Left ventricle myocardium inferior (tissue), 1 donor: ENCODE results near the gene DIAPH2. TPM values are rescaled to one million over a fixed set of nuclear protein-coding genes. Genes with fewer than 3 reads are reported as not detected.

ENCODE experiments used
- DNase-seq: peaks from one replicate; pipeline ENCODE4 v3.0.0-alpha.2; 2020
- H3K27ac ChIP-seq: fragments of 200-600 bp; replicated peaks from 2 replicates; pipeline ENCODE4 v1.8.0; 2021
- H3K27me3 ChIP-seq: fragments of 200-600 bp; 2 replicates; pipeline ENCODE4 v1.8.0; 2021; ENCODE audit warnings: low read depth
- H3K36me3 ChIP-seq: fragments of 200-600 bp; 2 replicates; pipeline ENCODE4 v1.8.0; 2021
- H3K4me1 ChIP-seq: fragments of 200-600 bp; 2 replicates; pipeline ENCODE4 v1.8.0; 2021
- H3K4me3 ChIP-seq: fragments of 200-600 bp; 2 replicates; pipeline ENCODE4 v1.8.0; 2021; ENCODE audit warnings: mild to moderate bottlenecking, moderate library complexity
- H3K9me3 ChIP-seq: fragments of 200-600 bp; replicated peaks from 2 replicates; pipeline ENCODE4 v1.8.0; 2021
- intact Hi-C: fragments of 100-400 bp; cut with micrococcal nuclease; formaldehyde crosslinking; loops from one replicate; pipeline ENCODE4 v1.11.0; 2022
- total RNA-seq: library from RNA; stranded (reverse); fragmentation: NEBNext Ultra II Directional; extraction: Animal tissue kit (Norgen Biotek cat#: 25700); gene quantifications from one replicate; pipeline ENCODE4 v1.2.1, GENCODE V29; 2021
- TF ChIP-seq, protein P1 (sequence below): fragments of 200-600 bp; IDR thresholded peaks from 2 replicates; pipeline ENCODE4 v1.8.0; 2021; ENCODE audit warnings: antibody characterized with exemption, mild to moderate bottlenecking, borderline replicate concordance
- donor health status: DM: no; HTN: yes; CAD: no; lungs with severe emphysema.

DIAPH2 gene
- total RNA-seq, 1 donor from 2014 or later = 9.3 TPM

GRCh38 chrX:97431281-97431680 is 746.6 kb downstream of the DIAPH2 start:
- Histone ChIP-seq H3K4me3 (no peak overlapping the region), H3K4me1 (no peaks in the 10 kb centered on the region), H3K36me3 (no peaks in the 10 kb centered on the region), H3K9me3 (no peaks in the 10 kb centered on the region), H3K27me3 (no peaks in the 10 kb centered on the region), H3K27ac (no peak overlapping the region)
- intact Hi-C loops = no loop called here
- DNase-seq = no peak
- TF ChIP-seq, protein P1, sequence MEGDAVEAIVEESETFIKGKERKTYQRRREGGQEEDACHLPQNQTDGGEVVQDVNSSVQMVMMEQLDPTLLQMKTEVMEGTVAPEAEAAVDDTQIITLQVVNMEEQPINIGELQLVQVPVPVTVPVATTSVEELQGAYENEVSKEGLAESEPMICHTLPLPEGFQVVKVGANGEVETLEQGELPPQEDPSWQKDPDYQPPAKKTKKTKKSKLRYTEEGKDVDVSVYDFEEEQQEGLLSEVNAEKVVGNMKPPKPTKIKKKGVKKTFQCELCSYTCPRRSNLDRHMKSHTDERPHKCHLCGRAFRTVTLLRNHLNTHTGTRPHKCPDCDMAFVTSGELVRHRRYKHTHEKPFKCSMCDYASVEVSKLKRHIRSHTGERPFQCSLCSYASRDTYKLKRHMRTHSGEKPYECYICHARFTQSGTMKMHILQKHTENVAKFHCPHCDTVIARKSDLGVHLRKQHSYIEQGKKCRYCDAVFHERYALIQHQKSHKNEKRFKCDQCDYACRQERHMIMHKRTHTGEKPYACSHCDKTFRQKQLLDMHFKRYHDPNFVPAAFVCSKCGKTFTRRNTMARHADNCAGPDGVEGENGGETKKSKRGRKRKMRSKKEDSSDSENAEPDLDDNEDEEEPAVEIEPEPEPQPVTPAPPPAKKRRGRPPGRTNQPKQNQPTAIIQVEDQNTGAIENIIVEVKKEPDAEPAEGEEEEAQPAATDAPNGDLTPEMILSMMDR = no peak

GRCh38 chrX:97446298-97446882 is 761.7 kb downstream of the DIAPH2 start:
- H3K27ac ChIP-seq = no peak overlapping the region
- TF ChIP-seq, protein P1 = no peak
- no peaks in the 10 kb centered on the region for H3K4me1 ChIP-seq
- H3K4me3 ChIP-seq = no peak overlapping the region
- H3K36me3 ChIP-seq = no peaks in the 10 kb centered on the region
- no peak for DNase-seq
- intact Hi-C loops = no loop called here
- H3K27me3 ChIP-seq = no peaks in the 10 kb centered on the region
- H3K9me3 ChIP-seq = no peaks in the 10 kb centered on the region

- TF ChIP-seq, protein P1 = no peak
- intact Hi-C loops = no loop called here
- Histone ChIP-seq H3K4me3 (no peak overlapping the region), H3K36me3 (no peaks in the 10 kb centered on the region), H3K27ac (no peak overlapping the region), H3K27me3 (no peaks in the 10 kb centered on the region), H3K4me1 (no peaks in the 10 kb centered on the region), H3K9me3 (no peaks in the 10 kb centered on the region)
- no peak for DNase-seq
These were observed 762.7 kb downstream of the DIAPH2 start for GRCh38 chrX:97447306-97447705.

DNA sequence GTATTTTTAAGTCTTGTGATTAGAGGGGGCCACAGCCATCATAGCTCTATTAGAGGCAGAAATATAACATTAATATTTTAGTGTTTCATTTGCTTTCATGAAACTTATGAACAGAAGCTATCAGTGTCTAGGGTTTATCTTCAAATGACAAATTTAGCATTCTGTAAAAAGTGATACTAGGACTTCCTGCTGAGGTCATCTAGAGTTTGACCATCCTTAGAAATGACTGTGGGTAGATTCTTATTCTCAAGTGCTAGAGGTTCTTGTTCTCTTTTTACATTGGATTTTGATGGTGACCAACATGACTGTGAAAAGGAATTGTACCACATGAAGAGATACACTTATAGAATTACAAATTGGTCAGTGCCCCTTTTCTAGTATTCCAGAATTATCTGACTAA is 767.6 kb downstream of the DIAPH2 start:
- Histone ChIP-seq H3K36me3 (no peaks in the 10 kb centered on the region), H3K9me3 (no peaks in the 10 kb centered on the region), H3K27ac (no peak overlapping the region), H3K4me3 (no peak overlapping the region), H3K4me1 (no peaks in the 10 kb centered on the region), H3K27me3 (no peaks in the 10 kb centered on the region)
- DNase-seq = no peak
- TF ChIP-seq, protein P1 = no peak
- intact Hi-C loops = no loop called here

- H3K36me3 ChIP-seq = no peaks in the 10 kb centered on the region
- TF ChIP-seq, protein P1 = no peak
- H3K4me1 ChIP-seq = no peaks in the 10 kb centered on the region
- no peak overlapping the region for H3K27ac ChIP-seq
- H3K27me3 ChIP-seq = no peaks in the 10 kb centered on the region
- no peak for DNase-seq
- no peak overlapping the region for H3K4me3 ChIP-seq
- H3K9me3 ChIP-seq = no peaks in the 10 kb centered on the region
- intact Hi-C loops = no loop called here
These were observed 777.1 kb downstream of the DIAPH2 start for GRCh38 chrX:97461763-97462162.
